IMR-90 (cell line): ENCODE data around the gene COQ4.

ENCODE experiments used
- CEBPB ChIP-seq: IDR thresholded peaks from 2 replicates; pipeline ENCODE4 v1.6.1; 2012; ENCODE audit warnings: low read depth, low read length, improper control_type of control experiment
- CTCF ChIP-seq: conservative IDR thresholded peaks from 2 replicates; pipeline ENCODE4 v1.5.1; 2012; ENCODE audit warnings: mild to moderate bottlenecking, low read depth, low read length, improper control_type of control experiment
- MAFK ChIP-seq: IDR thresholded peaks from 2 replicates; pipeline ENCODE4 v1.6.1; 2012; ENCODE audit warnings: low read depth, low read length, improper control_type of control experiment
- POLR2A ChIP-seq: IDR thresholded peaks from 2 replicates; pipeline ENCODE4 v1.6.1; 2012; ENCODE audit warnings: mild to moderate bottlenecking, low read depth, low read length
- RAD21 ChIP-seq: IDR thresholded peaks from 2 replicates; pipeline ENCODE4 v1.6.1; 2012; ENCODE audit warnings: low read length, improper control_type of control experiment
- RCOR1 ChIP-seq: IDR thresholded peaks from 2 replicates; pipeline ENCODE4 v1.6.1; 2012; ENCODE audit warnings: mild to moderate bottlenecking, low read length, improper control_type of control experiment; ENCODE audit not compliant: insufficient replicate concordance
- RFX5 ChIP-seq: IDR thresholded peaks from 2 replicates; pipeline ENCODE4 v1.8.0; 2012; ENCODE audit warnings: low read depth, mild to moderate bottlenecking, low read length, moderate library complexity
- SMC3 ChIP-seq: fragments of 150-350 bp; IDR thresholded peaks from 2 replicates; pipeline ENCODE4 v1.6.1; 2016; ENCODE audit warnings: low read depth, mild to moderate bottlenecking, antibody characterized with exemption, low read length, moderate library complexity
- USF2 ChIP-seq: fragments of 150-350 bp; IDR thresholded peaks from 2 replicates; pipeline ENCODE4 v1.6.1; 2017; ENCODE audit warnings: mild to moderate bottlenecking, antibody characterized with exemption, low read length, low read depth

GRCh38 chr9:128344931-128345605 lies 22.4 kb downstream of the COQ4 start:
- TF ChIP-seq CTCF: no peak
- TF ChIP-seq USF2: no peak
- TF ChIP-seq RCOR1: no peak
- no peak for TF ChIP-seq POLR2A
- TF ChIP-seq RFX5: no peak
- TF ChIP-seq SMC3: no peak
- TF ChIP-seq CEBPB: no peak
- TF ChIP-seq RAD21: no peak
- TF ChIP-seq MAFK: no peak
